Measurements from ENCODE around the gene LRRC37B. TPM values are rescaled to one million over a fixed set of nuclear protein-coding genes. Genes with fewer than 3 reads are reported as not detected.
A peak's percentile ranks its signal among the peaks of the same experiment; 100 is the strongest.
"Not testable (repeated sequence)": the region's sequence is repeated elsewhere in the genome, so short reads cannot be mapped to it uniquely, and the experiment has no call there.

Gene LRRC37B
- polyA plus RNA-seq (2012; ENCODE audit: low read depth, missing spikeins) = 5.9 TPM

DNA sequence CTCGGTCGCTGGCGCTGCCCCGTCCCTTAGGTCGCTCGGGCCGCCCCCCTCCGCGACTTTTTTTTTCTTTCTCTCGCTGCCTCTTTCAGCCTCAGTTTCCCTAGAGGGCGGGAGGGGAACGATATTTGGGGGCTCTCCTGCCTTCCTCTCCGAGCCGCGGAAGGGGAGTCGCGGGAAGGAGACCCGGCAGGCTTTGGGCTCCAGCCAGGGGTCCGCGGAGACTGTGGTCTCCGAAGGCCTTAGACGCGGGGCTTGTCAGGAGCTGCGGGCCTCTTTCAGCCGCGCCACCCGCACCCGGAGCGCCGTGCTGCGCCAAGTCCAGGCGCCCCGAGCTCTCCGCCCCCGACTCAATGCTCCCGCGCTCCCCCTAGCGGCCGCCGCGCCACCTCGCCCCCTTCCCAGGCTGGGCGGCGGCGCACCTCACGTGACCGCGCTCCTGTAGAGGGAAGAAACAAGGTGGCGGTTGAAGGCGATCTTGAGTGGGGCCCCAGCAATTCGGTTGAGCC lies at the start of gene LRRC37B:
Gene LRRC37B (plus strand): TSS at position 427 of the 506 bp plus-strand sequence. CDS start 14,010 bp downstream, outside the sequence.
- TF ChIP-seq POU2F2 (IDR thresholded peaks at IDR 0.05; ENCODE audit: low read depth, low read length) (no peak), TAF1 (IDR thresholded peaks at IDR 0.05; ENCODE audit: low read depth, low read length) (no peak), SPI1 (IDR thresholded peaks at IDR 0.05; ENCODE audit: low read depth, low read length) (no peak), POLR2A (IDR thresholded peaks at IDR 0.05; ENCODE audit: low read depth, low read length) (no peak), PAX5 (IDR thresholded peaks at IDR 0.05; ENCODE audit: insufficient read depth, low read length, severe bottlenecking) (no peak), POLR2AphosphoS5 (IDR thresholded peaks at IDR 0.05; ENCODE audit: low read depth, low read length) (no peak)
- DNase-seq (ENCODE audit: insufficient read length, low spot score) = peak; percentile 79
- FAIRE-seq = peak; percentile 96

DNA sequence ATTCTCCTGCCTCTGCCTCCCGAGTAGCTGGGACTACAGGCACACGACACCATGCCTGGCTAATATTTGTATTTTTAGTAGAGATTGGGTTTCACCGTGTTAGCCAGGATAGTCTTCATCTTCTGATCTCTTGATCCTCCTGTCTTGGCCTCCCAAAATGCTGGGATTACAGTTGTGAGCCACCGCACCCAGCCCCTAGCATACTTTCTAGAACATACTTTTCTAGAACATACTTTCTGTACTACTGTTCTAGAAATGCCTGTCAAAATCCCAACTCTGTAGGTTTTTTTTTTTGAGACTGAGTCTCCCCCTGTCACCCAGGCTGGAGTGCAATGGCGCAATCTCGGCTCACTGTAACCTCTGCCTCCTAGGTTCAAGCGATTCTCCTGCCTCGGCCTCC lies 43.1 kb upstream of the LRRC37B start:
- FAIRE-seq; DNase-seq (ENCODE audit: insufficient read length, low spot score): not testable (repeated sequence)

DNA sequence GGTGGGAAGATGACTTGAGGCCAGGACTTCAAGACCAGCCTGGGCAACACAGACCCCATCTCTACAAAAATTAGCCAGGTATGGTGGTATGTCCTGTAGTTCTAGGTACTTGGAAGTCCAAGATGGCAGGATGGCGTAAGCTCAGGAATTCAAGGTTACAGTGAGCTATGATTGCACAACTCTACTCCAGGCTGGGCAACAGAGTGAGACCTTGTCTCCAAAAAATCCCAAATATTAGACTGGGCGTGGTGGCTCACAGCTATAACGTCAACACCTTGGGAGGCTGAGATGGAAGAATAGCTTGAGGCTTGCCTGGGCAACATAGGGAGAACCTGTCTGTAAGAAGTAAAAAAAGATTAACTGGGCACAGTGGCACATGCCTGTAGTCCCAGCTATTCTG lies 39.5 kb upstream of the LRRC37B start:
- no peak for TF ChIP-seq POU2F2 (IDR thresholded peaks at IDR 0.05; ENCODE audit: low read depth, low read length)
- no peak for TF ChIP-seq TAF1 (IDR thresholded peaks at IDR 0.05; ENCODE audit: low read depth, low read length)
- no peak for TF ChIP-seq POLR2AphosphoS5 (IDR thresholded peaks at IDR 0.05; ENCODE audit: low read depth, low read length)
- FAIRE-seq = no peak
- DNase-seq (ENCODE audit: insufficient read length, low spot score) = no peak

DNA sequence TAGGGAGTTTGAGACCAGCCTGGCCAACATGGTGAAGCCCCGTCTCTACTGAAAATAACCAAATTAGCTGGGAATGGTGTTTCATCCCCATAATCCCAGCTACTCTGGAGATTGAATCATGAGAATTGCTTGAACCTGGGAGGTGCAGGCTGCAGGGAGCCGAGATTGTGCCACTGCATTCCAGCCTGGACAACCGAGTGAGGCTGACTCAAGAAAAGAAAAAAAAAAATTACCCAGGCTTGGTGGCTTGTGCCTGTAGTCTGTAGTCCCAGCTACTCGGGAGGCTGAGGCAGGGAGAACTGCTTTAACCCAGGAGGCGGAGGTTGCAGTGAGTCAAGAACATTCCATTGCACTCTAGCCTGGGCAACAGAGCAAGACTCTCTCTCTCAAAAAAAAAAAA lies 36.8 kb upstream of the LRRC37B start:
- DNase-seq (ENCODE audit: insufficient read length, low spot score); FAIRE-seq: not testable (repeated sequence)

DNA sequence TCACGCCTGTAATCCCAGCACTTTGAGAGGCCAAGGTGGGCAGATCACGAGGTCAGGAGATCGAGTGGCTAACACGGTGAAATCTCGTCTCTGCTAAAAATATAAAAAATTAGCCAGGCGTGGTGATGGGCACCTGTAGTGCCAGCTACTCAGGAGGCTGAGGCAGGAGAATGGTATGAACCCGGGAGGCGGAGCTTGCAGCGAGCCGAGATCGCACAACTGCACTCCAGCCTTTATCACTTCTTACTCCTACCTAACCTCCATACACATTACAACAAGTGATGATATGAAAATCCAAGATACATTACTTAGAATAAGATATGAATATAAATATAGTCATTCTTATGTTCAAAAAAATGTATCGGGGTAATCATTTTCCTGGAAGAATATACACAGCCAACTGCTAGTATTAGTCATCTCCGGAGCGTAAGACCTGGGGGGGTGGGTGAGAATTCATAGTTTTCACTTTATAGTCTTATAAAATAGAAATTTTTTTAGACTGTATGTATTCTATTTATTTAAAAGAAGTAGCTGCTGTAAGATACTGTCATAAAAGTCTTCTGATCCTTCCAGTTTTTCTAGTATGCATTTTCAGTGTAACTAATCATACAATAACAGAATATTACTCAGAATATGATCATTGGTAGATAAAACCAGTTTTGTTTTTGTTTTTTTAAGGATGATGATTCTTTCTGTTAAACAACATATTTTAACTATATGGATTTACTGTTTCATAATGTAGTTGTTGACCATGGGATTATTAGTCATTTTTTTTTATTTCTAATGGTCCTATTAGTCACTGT lies 32.7 kb upstream of the LRRC37B start:
- not testable (repeated sequence) for DNase-seq (ENCODE audit: insufficient read length, low spot score); FAIRE-seq

DNA sequence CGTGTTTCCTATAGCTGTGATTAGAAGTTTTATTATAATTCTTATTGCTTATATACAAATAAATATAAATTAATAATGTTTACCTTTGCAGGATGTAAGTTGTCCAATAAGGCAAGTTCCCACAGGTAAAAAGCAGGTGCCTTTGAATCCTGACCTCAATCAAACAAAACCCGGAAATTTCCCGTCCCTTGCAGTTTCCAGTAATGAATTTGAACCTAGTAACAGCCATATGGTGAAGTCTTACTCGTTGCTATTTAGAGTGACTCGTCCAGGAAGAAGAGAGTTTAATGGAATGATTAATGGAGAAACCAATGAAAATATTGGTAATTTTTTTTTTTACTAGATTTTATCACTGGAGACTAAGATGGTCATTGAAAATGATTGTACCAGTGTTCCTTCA lies 31.8 kb upstream of the LRRC37B start:
- not testable (repeated sequence) for FAIRE-seq

DNA sequence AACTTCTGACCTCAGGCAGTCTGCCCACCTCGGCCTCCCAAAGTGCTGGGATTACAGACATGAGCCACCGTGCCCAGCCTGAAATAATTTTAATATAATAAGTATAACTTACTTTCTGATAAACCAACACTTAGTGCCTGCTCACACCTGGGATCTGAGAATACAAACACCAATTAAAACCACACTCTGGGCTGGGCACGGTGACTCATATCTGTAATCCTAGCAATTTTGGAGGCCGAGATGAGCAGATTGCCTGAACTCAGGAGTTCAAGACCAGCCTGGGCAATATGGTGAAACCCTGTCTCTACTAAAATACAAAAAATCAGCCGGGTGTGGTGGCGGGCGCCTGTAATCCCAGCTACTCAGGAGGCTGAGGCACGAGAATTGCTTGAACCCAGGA lies 15.4 kb upstream of the LRRC37B start:
- FAIRE-seq; DNase-seq (ENCODE audit: insufficient read length, low spot score): not testable (repeated sequence)

More for the DNA sequence above, 31.8 kb upstream of the LRRC37B start:
- DNase-seq (ENCODE audit: insufficient read length, low spot score) = not testable (repeated sequence)

DNA sequence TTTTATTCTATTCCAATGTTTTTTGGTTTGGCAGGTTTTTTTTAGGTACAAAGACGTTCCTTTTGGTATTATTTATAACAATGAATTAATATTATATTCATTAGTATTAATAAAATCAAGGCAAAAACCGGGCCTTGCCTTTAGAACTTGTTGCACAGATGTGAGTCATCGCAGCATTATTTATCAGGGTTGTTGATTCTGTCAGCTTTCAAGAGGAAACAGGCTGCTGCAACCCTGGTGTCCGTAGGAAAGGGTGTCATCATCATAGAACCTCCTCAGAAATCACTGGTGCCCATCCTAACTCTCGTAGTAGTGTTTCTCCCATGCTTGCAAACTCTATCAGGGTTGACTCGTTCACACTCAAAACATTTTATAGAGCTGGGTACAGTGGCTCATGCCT lies 10.2 kb upstream of the LRRC37B start:
- FAIRE-seq = no peak
- TF ChIP-seq TAF1 (IDR thresholded peaks at IDR 0.05; ENCODE audit: low read depth, low read length) (no peak), POLR2AphosphoS5 (IDR thresholded peaks at IDR 0.05; ENCODE audit: low read depth, low read length) (no peak), PAX5 (IDR thresholded peaks at IDR 0.05; ENCODE audit: insufficient read depth, low read length, severe bottlenecking) (no peak), SPI1 (IDR thresholded peaks at IDR 0.05; ENCODE audit: low read depth, low read length) (no peak), POU2F2 (IDR thresholded peaks at IDR 0.05; ENCODE audit: low read depth, low read length) (no peak)
- DNase-seq (ENCODE audit: insufficient read length, low spot score) = no peak

DNA sequence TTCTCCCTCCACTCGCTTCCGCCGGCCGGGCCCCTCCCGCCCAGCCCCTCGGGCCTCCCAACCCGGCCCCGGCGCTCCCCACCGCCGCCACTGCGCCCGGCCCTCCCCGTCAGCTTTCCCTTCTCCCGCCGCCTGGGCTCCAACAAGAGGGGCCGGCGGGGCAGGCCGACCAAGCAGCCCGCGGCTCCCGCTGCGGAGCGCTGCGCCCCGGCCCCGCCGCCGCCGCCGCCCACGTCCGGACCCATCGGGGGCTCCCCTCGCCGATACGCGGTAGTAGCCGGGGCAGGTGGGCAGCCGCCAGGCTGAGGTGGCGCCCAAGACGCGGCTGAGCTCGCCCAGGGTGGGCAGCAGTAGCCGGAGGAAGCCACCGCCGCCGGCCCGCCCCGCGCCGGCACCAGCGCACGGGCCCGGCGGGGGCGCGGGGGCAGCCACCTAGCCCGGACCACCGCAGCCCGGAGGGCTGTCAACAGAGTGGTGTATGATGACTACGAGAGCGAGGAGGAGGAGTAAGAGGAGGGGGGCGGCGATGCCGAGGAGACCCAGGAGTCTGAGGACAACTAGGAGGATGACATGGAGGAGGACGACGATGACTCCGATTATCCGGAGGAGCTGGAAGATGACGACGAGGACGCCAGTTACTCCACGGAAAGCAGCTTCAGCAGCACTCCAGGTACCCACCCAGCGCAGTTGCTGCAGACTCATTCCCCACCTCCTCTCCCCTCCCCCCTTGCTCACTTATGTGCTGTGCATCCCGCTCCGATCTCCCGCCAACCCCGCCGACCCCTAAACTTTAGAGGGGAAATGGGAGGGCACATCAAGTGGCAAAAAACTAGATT lies 498 bp downstream of the LRRC37B start:
- no peak for TF ChIP-seq SPI1 (IDR thresholded peaks at IDR 0.05; ENCODE audit: low read depth, low read length)
- TF ChIP-seq POU2F2 (IDR thresholded peaks at IDR 0.05; ENCODE audit: low read depth, low read length) = no peak
- no peak for TF ChIP-seq TAF1 (IDR thresholded peaks at IDR 0.05; ENCODE audit: low read depth, low read length)
- TF ChIP-seq POLR2AphosphoS5 (IDR thresholded peaks at IDR 0.05; ENCODE audit: low read depth, low read length) = no peak
- TF ChIP-seq PAX5 (IDR thresholded peaks at IDR 0.05; ENCODE audit: insufficient read depth, low read length, severe bottlenecking) = no peak
- TF ChIP-seq POLR2A (IDR thresholded peaks at IDR 0.05; ENCODE audit: low read depth, low read length) = no peak
- FAIRE-seq (peak; percentile 31), DNase-seq (ENCODE audit: insufficient read length, low spot score) (peak; percentile 29)

DNA sequence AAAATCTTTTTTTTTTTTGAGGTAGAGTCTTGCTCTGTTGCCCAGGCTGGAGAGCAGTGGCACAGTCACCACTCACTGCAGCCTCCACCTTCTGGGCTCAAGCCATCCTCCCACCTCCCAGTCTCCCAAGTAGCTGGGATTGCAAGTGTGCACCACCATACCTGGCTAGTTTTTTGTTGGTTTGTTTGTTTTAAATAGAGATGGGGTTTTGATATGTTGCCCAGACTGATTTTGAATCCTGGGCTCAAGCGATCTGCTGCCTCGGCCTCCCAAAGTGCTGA lies 2.0 kb downstream of the LRRC37B start:
- FAIRE-seq = no peak
- no peak for TF ChIP-seq TAF1 (IDR thresholded peaks at IDR 0.05; ENCODE audit: low read depth, low read length)
- TF ChIP-seq POLR2AphosphoS5 (IDR thresholded peaks at IDR 0.05; ENCODE audit: low read depth, low read length) = no peak
- no peak for TF ChIP-seq PAX5 (IDR thresholded peaks at IDR 0.05; ENCODE audit: insufficient read depth, low read length, severe bottlenecking)
- no peak for TF ChIP-seq POU2F2 (IDR thresholded peaks at IDR 0.05; ENCODE audit: low read depth, low read length)
- no peak for TF ChIP-seq SPI1 (IDR thresholded peaks at IDR 0.05; ENCODE audit: low read depth, low read length)
- no peak for TF ChIP-seq POLR2A (IDR thresholded peaks at IDR 0.05; ENCODE audit: low read depth, low read length)
- no peak for DNase-seq (ENCODE audit: insufficient read length, low spot score)

DNA sequence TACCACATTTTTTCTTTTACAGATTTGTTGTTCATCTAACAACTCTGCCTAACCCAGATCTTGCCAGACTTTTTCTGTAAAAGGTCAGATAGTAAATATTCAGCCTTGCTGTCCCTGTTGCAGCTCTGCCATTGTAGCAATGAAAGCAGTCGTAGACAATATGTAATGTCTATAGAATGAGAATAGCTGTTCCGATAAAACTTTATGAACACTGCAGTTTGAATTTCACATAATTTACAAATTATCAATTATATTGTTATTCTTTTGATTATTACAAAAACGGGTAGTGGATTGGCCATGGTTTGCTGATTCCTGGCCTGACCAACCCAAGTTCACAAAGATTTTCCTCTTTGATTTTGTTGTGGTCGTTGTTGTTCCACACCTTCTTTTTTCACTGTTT lies 2.9 kb downstream of the LRRC37B start:
- TF ChIP-seq SPI1 (IDR thresholded peaks at IDR 0.05; ENCODE audit: low read depth, low read length) = no peak
- no peak for TF ChIP-seq PAX5 (IDR thresholded peaks at IDR 0.05; ENCODE audit: insufficient read depth, low read length, severe bottlenecking)
- TF ChIP-seq TAF1 (IDR thresholded peaks at IDR 0.05; ENCODE audit: low read depth, low read length) = no peak
- no peak for TF ChIP-seq POU2F2 (IDR thresholded peaks at IDR 0.05; ENCODE audit: low read depth, low read length)
- TF ChIP-seq POLR2AphosphoS5 (IDR thresholded peaks at IDR 0.05; ENCODE audit: low read depth, low read length) = no peak
- TF ChIP-seq POLR2A (IDR thresholded peaks at IDR 0.05; ENCODE audit: low read depth, low read length) = no peak
- FAIRE-seq (no peak), DNase-seq (ENCODE audit: insufficient read length, low spot score) (no peak)
